Activated CD4-positive, CD25-positive, alpha-beta regulatory T cell treated with anti-CD3 and anti-CD28 coated beads, Interleukin-2, amount 50 U/mL, for 72 hours (primary cell): Measurements from ENCODE around the gene CAMK1D.
"Not testable (repeated sequence)": the region's sequence is repeated elsewhere in the genome, so short reads cannot be mapped to it uniquely, and the experiment has no call there.

Source experiments
- DNase-seq: peaks from one replicate; pipeline ENCODE4 v3.0.0; 2021

CAMK1D gene

DNA sequence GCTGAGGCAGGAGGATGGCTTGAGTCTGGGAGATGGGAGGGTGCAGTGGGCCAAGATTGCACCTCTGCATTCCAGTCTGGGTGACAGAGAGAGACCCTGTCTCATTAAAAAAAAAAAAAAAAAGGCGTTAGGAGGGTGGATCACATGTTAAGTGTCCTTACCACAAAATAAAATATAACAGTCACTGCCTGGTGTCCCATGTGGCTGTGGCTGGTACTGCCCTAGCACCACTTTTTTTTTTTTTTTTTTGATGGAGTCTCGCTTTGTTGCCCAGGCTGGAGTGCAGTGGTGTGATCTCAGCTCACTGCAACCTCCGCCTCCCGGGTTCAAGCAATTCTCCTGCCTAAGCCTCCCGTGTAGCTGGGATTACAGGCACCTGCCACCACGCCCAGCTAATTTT is 460.7 kb downstream of the CAMK1D start:
- not testable (repeated sequence) for DNase-seq

- DNase-seq, result no peak
Measured at GRCh38 chr10:12811826-12812225, 462.5 kb downstream of the CAMK1D start.

GRCh38 chr10:12812571-12812970 is 463.2 kb downstream of the CAMK1D start:
- no peak for DNase-seq

GRCh38 chr10:12814166-12814565 is 464.8 kb downstream of the CAMK1D start:
- no peak for DNase-seq

DNA sequence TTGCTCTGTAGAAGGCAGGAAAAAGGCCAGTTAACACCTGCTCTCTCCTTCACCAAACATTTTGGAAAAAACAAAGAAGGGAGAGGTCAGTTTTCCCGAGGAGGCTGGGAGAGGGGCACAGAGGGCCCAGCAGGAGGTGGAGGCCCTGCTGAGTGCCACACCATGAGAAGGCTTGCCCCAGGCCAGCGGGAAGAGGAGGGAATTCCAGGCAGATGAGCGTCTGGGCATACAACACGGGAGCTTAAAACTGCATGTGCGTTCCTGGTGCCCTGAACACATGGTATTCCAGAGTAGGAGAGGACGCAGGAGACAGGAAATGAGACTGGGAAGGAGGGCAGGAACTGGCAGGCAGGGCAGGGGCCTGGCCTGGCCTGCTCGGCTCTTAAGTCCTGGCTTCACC is 469.7 kb downstream of the CAMK1D start:
- DNase-seq, result no peak

DNA sequence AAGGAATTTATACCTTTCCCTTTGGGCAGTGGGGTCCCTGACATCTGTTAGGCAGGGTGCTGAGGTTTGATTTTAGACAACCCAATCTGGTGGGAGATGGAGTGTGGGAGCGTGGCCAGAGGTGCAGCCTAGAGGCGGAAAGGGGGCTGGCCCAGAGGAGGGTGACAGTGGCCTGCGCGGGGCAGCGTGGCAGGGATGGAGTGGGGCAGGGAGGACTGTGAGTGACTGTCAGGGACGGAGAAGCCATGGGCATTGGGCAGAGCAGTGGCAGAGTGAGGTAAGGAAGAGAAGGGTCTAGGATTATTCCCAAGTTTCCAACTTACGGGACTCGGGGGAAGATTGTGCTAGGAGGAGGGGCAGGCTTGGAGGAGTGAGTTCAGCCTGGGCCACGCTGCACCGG is 470.3 kb downstream of the CAMK1D start:
- no peak for DNase-seq

DNA sequence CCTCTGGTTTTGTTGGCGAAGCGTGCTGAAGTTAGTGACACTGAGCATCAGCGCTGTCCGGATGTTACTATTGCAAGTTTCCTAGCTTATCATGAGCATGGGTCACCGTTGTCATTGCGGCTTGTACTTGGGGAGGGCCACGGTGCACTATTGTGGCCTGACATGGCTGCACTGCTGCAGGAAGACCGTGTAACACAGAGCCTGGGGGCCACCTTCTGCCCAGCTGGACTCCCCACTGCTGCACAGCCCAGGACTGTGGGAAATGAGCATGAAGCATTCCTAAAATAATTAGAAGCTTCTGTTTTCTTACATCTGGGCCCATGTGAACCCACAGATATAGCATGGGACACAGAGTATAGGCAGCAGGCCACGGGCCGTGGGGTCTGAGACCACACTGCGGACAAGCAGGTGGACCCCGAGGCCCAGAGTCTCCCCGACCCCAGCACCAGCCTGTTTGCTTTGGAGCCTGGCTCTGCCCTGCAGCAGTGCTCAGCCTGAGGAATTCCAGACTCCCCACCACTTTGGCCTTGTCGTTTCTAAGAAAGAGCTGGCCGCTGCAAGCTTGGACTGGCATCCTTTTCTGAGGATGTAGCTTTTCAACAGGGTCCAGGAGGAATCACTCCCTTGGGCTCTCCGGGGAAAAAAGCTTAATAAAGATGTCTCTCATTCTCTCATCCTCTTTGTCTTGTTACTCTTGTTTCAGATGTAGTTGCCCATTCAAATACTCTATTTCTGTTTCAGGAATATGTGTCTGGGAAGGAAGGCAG is 473.0 kb downstream of the CAMK1D start:
- no peak for DNase-seq

- no peak for DNase-seq
Measured at GRCh38 chr10:12822893-12823170, 473.5 kb downstream of the CAMK1D start.

DNA sequence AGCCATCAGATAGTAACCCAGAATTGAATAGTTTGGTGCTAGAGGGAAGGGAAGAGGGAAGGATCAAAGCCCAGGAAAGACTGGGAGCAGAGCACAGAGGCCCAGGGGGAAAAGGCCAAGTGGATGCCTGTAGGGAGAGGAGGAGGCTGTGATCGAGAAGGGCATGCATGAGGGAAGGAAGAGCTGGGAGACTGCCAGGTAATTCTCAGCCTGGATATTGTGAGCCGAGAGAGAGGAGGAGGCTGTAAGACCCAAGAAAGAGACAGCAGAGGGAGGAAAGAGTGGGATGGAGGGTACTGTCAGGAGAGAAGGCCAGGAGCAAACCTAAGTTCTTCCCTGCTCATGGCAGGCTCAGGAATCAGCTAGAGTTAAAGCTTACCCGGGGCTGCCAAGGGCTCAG is 474.0 kb downstream of the CAMK1D start:
- DNase-seq, result no peak

GRCh38 chr10:12825260-12825849 is 476.0 kb downstream of the CAMK1D start:
- no peak for DNase-seq

GRCh38 chr10:12826800-12827372 is 477.5 kb downstream of the CAMK1D start:
- no peak for DNase-seq

DNA sequence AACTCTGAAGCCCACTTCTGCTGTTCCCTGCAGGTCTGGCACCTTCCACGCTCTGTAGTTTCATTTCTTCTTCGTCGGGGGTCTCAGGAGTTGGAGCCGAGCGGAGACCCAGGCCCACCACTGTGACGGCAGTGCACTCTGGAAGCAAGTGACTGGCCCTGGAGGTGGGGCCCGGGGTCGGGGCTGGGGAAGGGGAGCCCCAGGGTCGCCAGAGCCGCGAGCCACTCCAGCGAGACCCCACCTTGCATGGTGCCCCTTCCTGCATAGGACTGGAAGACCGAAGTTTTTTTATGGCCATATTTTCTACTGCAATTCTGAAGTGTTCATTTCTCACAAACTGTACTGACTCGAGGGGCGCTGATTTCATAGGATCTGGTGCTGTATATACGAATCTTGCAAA is 479.4 kb downstream of the CAMK1D start:
- no peak for DNase-seq

DNA sequence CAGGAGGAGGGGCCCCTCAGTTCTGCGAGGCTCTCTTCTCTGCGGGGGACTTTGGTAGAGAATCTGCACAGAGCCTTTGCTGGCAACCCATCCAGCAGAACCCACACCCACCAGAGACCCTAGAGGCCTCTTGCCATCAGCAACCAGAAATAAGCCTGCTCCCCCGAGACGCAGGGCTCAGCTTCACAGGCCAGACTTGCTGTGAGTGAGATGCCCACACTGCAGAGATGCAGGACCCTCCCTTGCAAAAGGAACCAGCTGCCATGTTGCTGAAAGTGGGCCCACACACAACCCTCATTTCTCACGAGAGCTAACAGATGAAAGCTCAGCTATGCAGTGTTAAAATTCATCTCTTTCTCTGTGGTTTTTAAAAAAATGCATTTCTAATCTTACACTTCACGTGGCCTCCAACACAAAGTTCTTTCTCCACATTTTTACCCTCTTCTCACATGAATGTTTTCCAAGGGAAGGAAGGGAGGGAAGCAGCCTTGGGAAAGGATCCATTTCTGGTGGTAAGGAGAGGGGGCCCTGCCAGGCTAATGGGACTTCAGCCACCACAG is 480.6 kb downstream of the CAMK1D start:
- DNase-seq, result no peak

GRCh38 chr10:12832096-12832495 is 482.7 kb downstream of the CAMK1D start:
- DNase-seq, result no peak

- DNase-seq, result no peak
Measured at GRCh38 chr10:12833451-12833850, 484.1 kb downstream of the CAMK1D start.

DNA sequence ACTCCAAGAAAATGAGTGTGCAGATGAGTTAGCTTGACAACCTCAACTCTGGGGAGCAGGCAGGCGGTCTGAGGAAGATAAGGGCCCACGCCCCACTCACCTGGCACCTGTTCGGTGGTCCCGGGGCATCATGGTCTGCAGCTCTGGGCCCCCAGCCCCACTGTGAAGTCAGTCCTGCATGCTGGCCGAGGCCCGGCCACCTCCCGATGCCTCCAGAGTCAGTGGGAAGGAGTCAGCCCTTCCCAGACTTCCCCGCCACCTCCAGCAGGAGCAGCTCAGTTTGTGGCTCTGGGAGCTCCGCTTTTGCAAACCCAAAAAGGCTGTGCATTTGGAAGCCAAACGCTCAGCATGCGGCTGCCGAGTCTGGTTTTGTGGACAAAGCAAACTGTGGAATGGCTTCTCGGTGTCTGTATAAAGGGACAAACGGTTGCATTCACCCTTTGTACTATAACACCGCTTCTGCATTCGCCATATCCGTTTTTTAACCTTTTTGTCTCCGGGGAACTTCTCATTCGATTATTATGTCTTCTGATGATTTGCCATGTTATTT is 484.8 kb downstream of the CAMK1D start:
- DNase-seq, result no peak

GRCh38 chr10:12834721-12835120 is 485.4 kb downstream of the CAMK1D start:
- DNase-seq, result no peak

GRCh38 chr10:12835709-12836108 is 486.4 kb downstream of the CAMK1D start:
- DNase-seq, result no peak

DNA sequence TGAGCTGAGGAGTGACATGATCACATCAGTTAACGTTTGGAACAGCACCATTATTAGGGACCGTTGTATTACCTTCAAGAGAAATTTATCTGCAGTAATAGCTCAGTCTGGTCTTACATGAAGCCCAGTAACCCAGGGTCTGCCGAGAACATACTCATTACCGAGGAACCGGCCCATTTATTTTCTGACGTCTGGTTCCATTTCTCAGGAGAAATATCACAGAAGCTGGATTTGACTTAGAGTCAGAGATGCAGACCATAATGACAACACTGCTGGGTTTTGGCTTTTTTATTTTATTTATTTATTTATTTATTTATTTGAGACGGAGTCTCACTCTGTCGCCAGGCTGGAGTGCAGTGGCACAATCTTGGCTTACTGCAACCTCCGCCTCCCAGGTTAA is 489.0 kb downstream of the CAMK1D start:
- no peak for DNase-seq

GRCh38 chr10:12838995-12839927 is 489.9 kb downstream of the CAMK1D start:
- DNase-seq, result no peak

GRCh38 chr10:12839941-12840611 is 490.7 kb downstream of the CAMK1D start:
- DNase-seq, result no peak

GRCh38 chr10:12841426-12841825 is 492.1 kb downstream of the CAMK1D start:
- no peak for DNase-seq
